ENCODE measurements around the gene RAB3GAP1. TPM values are rescaled to one million over a fixed set of nuclear protein-coding genes. Genes with fewer than 3 reads are reported as not detected.

Gene RAB3GAP1
- total RNA-seq, 1 donor from 2014 or later, result 32.0 TPM

- DNase-seq (ENCODE audit: low read depth, low spot score), result no peak
- H3K36me3 Mint-ChIP-seq (ENCODE audit: low read depth), result peaks cover 30% of the 10 kb centered on the region
- no peak overlapping the region for H3K27ac Mint-ChIP-seq (ENCODE audit: unreplicated experiment)
- no peak overlapping the region for H3K4me3 Mint-ChIP-seq
- TF ChIP-seq CTCF (conservative IDR thresholded peaks at IDR 0.05), result no peak
- H3K27me3 Mint-ChIP-seq (ENCODE audit: low read depth), result no peaks in the 10 kb centered on the region
- H3K9me3 Mint-ChIP-seq, result no peaks in the 10 kb centered on the region
- no peaks in the 10 kb centered on the region for H3K4me1 Mint-ChIP-seq
Measured at GRCh38 chr2:135130751-135131150, 78.7 kb downstream of the RAB3GAP1 start.

GRCh38 chr2:135132314-135132713 is 80.2 kb downstream of the RAB3GAP1 start:
- Mint-ChIP-seq H3K36me3 (ENCODE audit: low read depth) (peaks cover 37% of the 10 kb centered on the region), H3K4me1 (no peaks in the 10 kb centered on the region), H3K27ac (ENCODE audit: unreplicated experiment) (no peak overlapping the region), H3K4me3 (no peak overlapping the region), H3K27me3 (ENCODE audit: low read depth) (no peaks in the 10 kb centered on the region), H3K9me3 (no peaks in the 10 kb centered on the region)
- no peak for DNase-seq (ENCODE audit: low read depth, low spot score)
- TF ChIP-seq CTCF (conservative IDR thresholded peaks at IDR 0.05), result no peak

GRCh38 chr2:135140606-135141005 is 88.5 kb downstream of the RAB3GAP1 start:
- Mint-ChIP-seq H3K27me3 (ENCODE audit: low read depth) (no peaks in the 10 kb centered on the region), H3K4me1 (no peaks in the 10 kb centered on the region), H3K27ac (ENCODE audit: unreplicated experiment) (no peak overlapping the region), H3K36me3 (ENCODE audit: low read depth) (peaks cover 50% of the 10 kb centered on the region), H3K9me3 (peaks cover 19% of the 10 kb centered on the region), H3K4me3 (no peak overlapping the region)
- TF ChIP-seq CTCF (conservative IDR thresholded peaks at IDR 0.05), result no peak
- DNase-seq (ENCODE audit: low read depth, low spot score), result no peak

- no peak for DNase-seq (ENCODE audit: low read depth, low spot score)
- Mint-ChIP-seq H3K4me3 (no peak overlapping the region), H3K9me3 (peaks cover 19% of the 10 kb centered on the region), H3K4me1 (no peaks in the 10 kb centered on the region), H3K36me3 (ENCODE audit: low read depth) (peaks cover 41% of the 10 kb centered on the region), H3K27me3 (ENCODE audit: low read depth) (no peaks in the 10 kb centered on the region), H3K27ac (ENCODE audit: unreplicated experiment) (no peak overlapping the region)
- TF ChIP-seq CTCF (conservative IDR thresholded peaks at IDR 0.05), result no peak
Measured at GRCh38 chr2:135142323-135142722, 90.2 kb downstream of the RAB3GAP1 start.

GRCh38 chr2:135144343-135144742 is 92.3 kb downstream of the RAB3GAP1 start:
- no peak overlapping the region for H3K27ac Mint-ChIP-seq (ENCODE audit: unreplicated experiment)
- TF ChIP-seq CTCF (conservative IDR thresholded peaks at IDR 0.05), result no peak
- peaks cover 19% of the 10 kb centered on the region for H3K9me3 Mint-ChIP-seq
- no peaks in the 10 kb centered on the region for H3K27me3 Mint-ChIP-seq (ENCODE audit: low read depth)
- no peaks in the 10 kb centered on the region for H3K4me1 Mint-ChIP-seq
- peaks cover 47% of the 10 kb centered on the region for H3K36me3 Mint-ChIP-seq (ENCODE audit: low read depth)
- DNase-seq (ENCODE audit: low read depth, low spot score), result no peak
- H3K4me3 Mint-ChIP-seq, result no peak overlapping the region

GRCh38 chr2:135149251-135149650 is 97.2 kb downstream of the RAB3GAP1 start:
- Mint-ChIP-seq H3K9me3 (peaks cover under 1% of the 10 kb centered on the region), H3K36me3 (ENCODE audit: low read depth) (peaks cover 26% of the 10 kb centered on the region), H3K27ac (ENCODE audit: unreplicated experiment) (no peak overlapping the region), H3K4me3 (no peak overlapping the region), H3K27me3 (ENCODE audit: low read depth) (no peaks in the 10 kb centered on the region), H3K4me1 (peaks cover 11% of the 10 kb centered on the region)
- DNase-seq (ENCODE audit: low read depth, low spot score), result no peak
- TF ChIP-seq CTCF (conservative IDR thresholded peaks at IDR 0.05), result no peak

All from neural crest cell (in vitro differentiated cells).